IMR-90 (cell line): ENCODE data around the gene SEL1L2. TPM values are rescaled to one million over a fixed set of nuclear protein-coding genes. Genes with fewer than 3 reads are reported as not detected.

Experiments
- ATAC-seq: fragments of 200-7000 bp; cut with Tn5 transposase; 2 replicates; pipeline ENCODE4 v1.9.1; 2020; ENCODE audit warnings: low read depth, mild to moderate bottlenecking, moderate library complexity
- BruUV-seq: library from RNA; stranded (reverse); fragments of 400-500 nt; replicated peaks from 2 replicates; lab custom pipeline; 2021; lab: Mats Ljungman, UMichigan
- CTCF ChIA-PET: fragments of 300-600 bp; formaldehyde crosslinking; extraction: SDS; loops from one replicate; lab custom pipeline; 2021; ENCODE audit warnings: antibody characterized with exemption; lab: Yijun Ruan, JAX
- POLR2A ChIA-PET: fragments of 300-600 bp; sonication (Branson Sonifier 250); formaldehyde crosslinking; loops from one replicate; lab custom pipeline; 2022; ENCODE audit warnings: antibody characterized with exemption; ENCODE audit not compliant: unreplicated experiment; lab: Charles Lee
- DNase-seq: peaks from one replicate; pipeline ENCODE4 v3.0.0; 2013
- H2AFZ ChIP-seq: replicated peaks from 2 replicates; pipeline ENCODE3; 2013; ENCODE audit warnings: low read length, mild to moderate bottlenecking; ENCODE audit not compliant: poor library complexity
- H2AK5ac ChIP-seq: 2 replicates; pipeline ENCODE4 v1.6.1; 2013; ENCODE audit warnings: low read depth, low read length, inconsistent platforms
- H2AK9ac ChIP-seq: replicated peaks from 2 replicates; pipeline ENCODE3; 2013; ENCODE audit warnings: mild to moderate bottlenecking, low read depth, low read length, moderate library complexity; ENCODE audit not compliant: poor library complexity
- H2BK120ac ChIP-seq: 2 replicates; pipeline ENCODE4 v1.6.1; 2013; ENCODE audit warnings: low read depth, low read length, inconsistent platforms
- H2BK15ac ChIP-seq: 3 replicates; pipeline ENCODE4 v1.6.1; 2013; ENCODE audit warnings: low read depth, low read length, inconsistent platforms
- H2BK20ac ChIP-seq: 2 replicates; pipeline ENCODE4 v1.6.1; 2013; ENCODE audit warnings: low read depth, mild to moderate bottlenecking, inconsistent platforms, low read length, moderate library complexity
- H2BK5ac ChIP-seq: 2 replicates; pipeline ENCODE4 v1.6.1; 2013; ENCODE audit warnings: mild to moderate bottlenecking, low read depth, low read length, inconsistent platforms; ENCODE audit not compliant: poor library complexity, severe bottlenecking
- H3K14ac ChIP-seq: replicated peaks from 2 replicates; pipeline ENCODE4 v1.6.1; 2013; ENCODE audit warnings: low read depth, low read length, inconsistent platforms
- H3K18ac ChIP-seq: 2 replicates; pipeline ENCODE4 v1.6.1; 2013; ENCODE audit warnings: low read depth, low read length, control low read depth
- H3K23ac ChIP-seq: 2 replicates; pipeline ENCODE4 v1.6.1; 2013; ENCODE audit warnings: low read depth, low read length, inconsistent platforms
- H3K27ac ChIP-seq: 2 replicates; pipeline ENCODE4 v1.5.1; 2013; ENCODE audit warnings: mild to moderate bottlenecking, control low read depth, low read length; ENCODE audit not compliant: insufficient read depth
- H3K27me3 ChIP-seq: 2 replicates; pipeline ENCODE4 v1.6.1; 2013; ENCODE audit warnings: low read length; ENCODE audit not compliant: control insufficient read depth, insufficient read depth
- H3K36me3 ChIP-seq: 2 replicates; pipeline ENCODE4 v1.6.1; 2013; ENCODE audit warnings: low read length, mixed read lengths; ENCODE audit not compliant: control insufficient read depth, insufficient read depth
- H3K4ac ChIP-seq: 2 replicates; pipeline ENCODE4 v1.6.1; 2013; ENCODE audit warnings: low read depth, low read length, inconsistent platforms
- H3K4me1 ChIP-seq: 2 replicates; pipeline ENCODE4 v1.6.1; 2013; ENCODE audit warnings: low read length, mixed read lengths; ENCODE audit not compliant: control insufficient read depth, insufficient read depth
- H3K4me2 ChIP-seq: 2 replicates; pipeline ENCODE4 v1.6.1; 2013; ENCODE audit warnings: low read depth, mild to moderate bottlenecking, control low read depth, low read length, moderate library complexity
- H3K4me3 ChIP-seq: 2 replicates; pipeline ENCODE4 v1.5.1; 2013; ENCODE audit warnings: low read depth, mild to moderate bottlenecking, control low read depth, low read length, moderate library complexity; ENCODE audit not compliant: insufficient read depth
- H3K56ac ChIP-seq: 2 replicates; pipeline ENCODE4 v1.6.1; 2013; ENCODE audit warnings: low read length, inconsistent platforms; ENCODE audit not compliant: insufficient read depth; ENCODE audit errors: extremely low read depth
- H3K79me1 ChIP-seq, 2 experiments: 2 replicates each; pipeline ENCODE4 v1.6.1; 2013; ENCODE audit warnings: low read length in 2 of 2, inconsistent platforms in 1 of 2, low read depth in 1 of 2
- H3K9ac ChIP-seq: 2 replicates; pipeline ENCODE4 v1.6.1; 2013; ENCODE audit warnings: low read depth, low read length, control low read depth
- H3K9me1 ChIP-seq: 2 replicates; pipeline ENCODE4 v1.6.1; 2013; ENCODE audit warnings: low read length, inconsistent platforms; ENCODE audit not compliant: insufficient read depth
- H3K9me3 ChIP-seq: 2 replicates; pipeline ENCODE4 v1.6.1; 2013; ENCODE audit warnings: low read length; ENCODE audit not compliant: control insufficient read depth, insufficient read depth
- H4K20me1 ChIP-seq: 2 replicates; pipeline ENCODE4 v1.6.1; 2013; ENCODE audit warnings: low read length, inconsistent platforms; ENCODE audit not compliant: insufficient read depth
- H4K5ac ChIP-seq: 2 replicates; pipeline ENCODE4 v1.6.1; 2013; ENCODE audit warnings: mild to moderate bottlenecking, low read depth, low read length, control low read depth
- H4K8ac ChIP-seq, 2 experiments: 2 replicates each; pipeline ENCODE4 v1.6.1; 2013; ENCODE audit warnings: low read depth in 2 of 2, low read length in 2 of 2, control low read depth in 1 of 2, inconsistent platforms in 1 of 2
- H4K91ac ChIP-seq: 2 replicates; pipeline ENCODE4 v1.6.1; 2013; ENCODE audit warnings: low read depth, low read length, inconsistent platforms; ENCODE audit not compliant: insufficient read depth
- MXI1 ChIP-seq: IDR thresholded peaks from 2 replicates; pipeline ENCODE4 v1.6.1; 2012; ENCODE audit warnings: low read depth, mild to moderate bottlenecking, low read length, moderate library complexity, borderline replicate concordance
- POLR2A ChIP-seq: IDR thresholded peaks from 2 replicates; pipeline ENCODE4 v1.6.1; 2012; ENCODE audit warnings: mild to moderate bottlenecking, low read depth, low read length
- RAD21 ChIP-seq: IDR thresholded peaks from 2 replicates; pipeline ENCODE4 v1.6.1; 2012; ENCODE audit warnings: low read length, improper control_type of control experiment
- RCOR1 ChIP-seq: IDR thresholded peaks from 2 replicates; pipeline ENCODE4 v1.6.1; 2012; ENCODE audit warnings: mild to moderate bottlenecking, low read length, improper control_type of control experiment; ENCODE audit not compliant: insufficient replicate concordance
- RFX5 ChIP-seq: IDR thresholded peaks from 2 replicates; pipeline ENCODE4 v1.8.0; 2012; ENCODE audit warnings: low read depth, mild to moderate bottlenecking, low read length, moderate library complexity
- USF2 ChIP-seq: fragments of 150-350 bp; IDR thresholded peaks from 2 replicates; pipeline ENCODE4 v1.6.1; 2017; ENCODE audit warnings: mild to moderate bottlenecking, antibody characterized with exemption, low read length, low read depth
- WGBS, 2 experiments: methylation state at CpG; one replicate each; pipeline versions ENCODE4 v1.1.5 to v1.1.7; 2013; ENCODE audit warnings: missing lambda C conversion rate in 2 of 2; ENCODE audit not compliant: insufficient read length in 1 of 2; ENCODE audit errors: extremely low coverage in 2 of 2; 5-methylcytosine and 5-hydroxymethylcytosine counted together
- dilution Hi-C: fragments of 300-500 bp; cut with HindIII; formaldehyde crosslinking; loops from one replicate; pipeline ENCODE4 v1.14.3; 2018; ENCODE audit warnings: low sequenced_read_pairs; ENCODE audit not compliant: unreplicated experiment
- in situ Hi-C: fragments of 300-500 bp; cut with MboI; formaldehyde crosslinking; loops from 3 replicates; pipeline ENCODE4 v1.14.3; 2019; ENCODE audit warnings: low sequenced_read_pairs, inconsistent platforms, mixed read lengths
- intact Hi-C: fragments of 100-400 bp; cut with micrococcal nuclease; formaldehyde crosslinking; loops from 2 replicates; pipeline ENCODE4 v1.10.0; 2022
- polyA plus RNA-seq, 3 experiments: library from polyadenylated mRNA; depleted of rRNA; stranded (reverse); fragments of >200 nt; gene quantifications; 2 replicates each; pipeline ENCODE4 v1.2.3, GENCODE V29; 2012; ENCODE audit warnings: low replicate concordance in 1 of 3
- total RNA-seq: library from RNA; depleted of rRNA; stranded (reverse); fragments of >200 nt; gene quantifications from 2 replicates; pipeline ENCODE4 v1.2.3, GENCODE V29; 2012

Gene SEL1L2
- total and polyA plus RNA-seq, 2 of the 4 experiments (the other 2 are of a cell fraction), result not detected

GRCh38 chr20:13809373-13809772 lies 181.0 kb downstream of the SEL1L2 start:
- no peak overlapping the region for H3K9ac ChIP-seq
- H3K36me3 ChIP-seq, result peaks cover 34% of the 10 kb centered on the region

More at GRCh38 chr20:13809373-13809772, 181.0 kb downstream of the SEL1L2 start:
- Histone ChIP-seq H3K27me3 (no peaks in the 10 kb centered on the region), H3K4me1 (no peaks in the 10 kb centered on the region), H3K9me1 (no peaks in the 10 kb centered on the region), H3K14ac (no peak overlapping the region), H3K23ac (no peak overlapping the region), H4K91ac (no peak overlapping the region), H2BK15ac (no peak overlapping the region), H3K56ac (no peak overlapping the region), H4K20me1 (no peaks in the 10 kb centered on the region), H4K5ac (no peak overlapping the region), H2BK120ac (no peak overlapping the region), H3K4me3 (no peak overlapping the region), H3K27ac (no peak overlapping the region), H4K8ac (no peak overlapping the region), H2BK5ac (no peak overlapping the region), H2AK9ac (no peak overlapping the region), H3K4ac (no peak overlapping the region), H2AK5ac (no peak overlapping the region), H2AFZ (no peak overlapping the region), H3K18ac (no peak overlapping the region), H2BK20ac (no peak overlapping the region), H3K4me2 (no peak overlapping the region), H3K79me1 (peaks cover 0 to 5% of the 10 kb centered on the region in 2 experiments; a peak in 1 of 4 replicates), H3K9me3 (no peaks in the 10 kb centered on the region)
- in situ Hi-C loops, result no loop called here
- POLR2A ChIA-PET, result no interaction called here
- DNase-seq (no peak), ATAC-seq (no peak)
- TF ChIP-seq RCOR1, result no peak
- TF ChIP-seq RAD21, result no peak
- TF ChIP-seq POLR2A, result no peak
- TF ChIP-seq RFX5, result no peak
- TF ChIP-seq MXI1, result no peak
- TF ChIP-seq USF2, result no peak
- WGBS, 2 experiments, result 83% methylated on average over 2 of the region's 2 CpGs; no CpG with 5 or more reads in 1 of the 2 experiments
- CTCF ChIA-PET, result no interaction called here
- intact Hi-C loops, result no loop called here
- BruUV-seq, result no TSS peak
- dilution Hi-C loops, result no loop called here
